GM12878 (cell line): ENCODE measurements around the gene TMCO5A. TPM values are rescaled to one million over a fixed set of nuclear protein-coding genes. Genes with fewer than 3 reads are reported as not detected.

ENCODE experiments used
- ATAC-seq: fragments of 200-7000 bp; cut with Tn5 transposase; 3 replicates; pipeline ENCODE4 v1.9.1; 2020; ENCODE audit warnings: mild to moderate bottlenecking, moderate library complexity
- BruUV-seq: library from RNA; stranded (reverse); fragments of 400-500 nt; replicated peaks from 2 replicates; lab custom pipeline; 2021; lab: Mats Ljungman, UMichigan
- CTCF ChIA-PET: fragments of 300-600 bp; sonication (Branson Sonifier 250); formaldehyde crosslinking; extraction: SDS; loops from one replicate; lab custom pipeline; 2021; ENCODE audit warnings: inconsistent platforms; lab: Yijun Ruan, JAX
- POLR2A ChIA-PET: fragments of 350-600 bp; formaldehyde crosslinking; extraction: SDS; loops from one replicate; lab custom pipeline; 2021; ENCODE audit warnings: inconsistent platforms; lab: Charles Lee
- RAD21 ChIA-PET: fragments of 300-600 bp; sonication (Branson Sonifier 250); formaldehyde crosslinking; loops from one replicate; lab custom pipeline; 2023; ENCODE audit warnings: antibody characterized with exemption; ENCODE audit not compliant: unreplicated experiment; lab: Charles Lee
- SMC1A ChIA-PET: fragments of 300-600 bp; sonication (Branson Sonifier 250); formaldehyde crosslinking; loops from one replicate; lab custom pipeline; 2023; ENCODE audit not compliant: unreplicated experiment, uncharacterized antibody; lab: Charles Lee
- DNase-seq: peaks from one replicate; pipeline ENCODE4 v3.0.0-alpha.2; 2011; ENCODE audit warnings: low read depth, low spot score
- FAIRE-seq: peaks from 3 replicates; lab custom pipeline; 2011; peaks lifted over from hg19 to GRCh38; lab: Jason Lieb, UNC
- H2AFZ ChIP-seq: 2 replicates; pipeline ENCODE4 v1.6.0; 2011; ENCODE audit warnings: low read depth, low read length, control low read depth; ENCODE audit not compliant: control insufficient read depth
- H3K27ac ChIP-seq: 2 replicates; pipeline ENCODE4 v1.5.1; 2011; ENCODE audit warnings: control low read depth; ENCODE audit not compliant: control insufficient read depth, insufficient read depth
- H3K27me3 ChIP-seq, 2 experiments: replicated peaks in 1 of 2; 2 replicates each; pipeline versions ENCODE4 v1.6.0 to v1.6.1; 2011; ENCODE audit warnings: low read length in 1 of 2; ENCODE audit not compliant: control insufficient read depth in 2 of 2, insufficient read depth in 2 of 2
- H3K36me3 ChIP-seq, 2 experiments: 2 replicates each; pipeline ENCODE4 v1.5.1; 2011; ENCODE audit warnings: low read length in 1 of 2; ENCODE audit not compliant: control insufficient read depth in 2 of 2, insufficient read depth in 2 of 2
- H3K4me1 ChIP-seq: 2 replicates; pipeline ENCODE4 v1.6.1; 2011; ENCODE audit warnings: mild to moderate bottlenecking, low read length, moderate library complexity, mixed read lengths; ENCODE audit not compliant: control insufficient read depth, insufficient read depth
- H3K4me2 ChIP-seq: 2 replicates; pipeline ENCODE4 v1.6.0; 2011; ENCODE audit warnings: control low read depth; ENCODE audit not compliant: control insufficient read depth, insufficient read depth
- H3K4me3 ChIP-seq: fragments of 200-600 bp; sonication (generic); 2 replicates; pipeline ENCODE4 v1.5.1; 2016
- H3K79me2 ChIP-seq: 2 replicates; pipeline ENCODE4 v1.6.0; 2011; ENCODE audit warnings: low read length; ENCODE audit not compliant: control insufficient read depth, insufficient read depth
- H3K9ac ChIP-seq: 2 replicates; pipeline ENCODE4 v1.8.0; 2011; ENCODE audit warnings: low read length, control low read depth, mixed read lengths; ENCODE audit not compliant: control insufficient read depth, insufficient read depth
- H3K9me3 ChIP-seq: replicated peaks from 3 replicates; pipeline ENCODE4 v1.5.1; 2011; ENCODE audit warnings: mild to moderate bottlenecking, low read length; ENCODE audit not compliant: control insufficient read depth, insufficient read depth
- H4K20me1 ChIP-seq: 2 replicates; pipeline ENCODE4 v1.6.0; 2011; ENCODE audit not compliant: control insufficient read depth, insufficient read depth
- ATF2 ChIP-seq: IDR thresholded peaks from 2 replicates; pipeline ENCODE4 v1.6.1; 2012; ENCODE audit warnings: low read length, inconsistent platforms
- ATF3 ChIP-seq: IDR thresholded peaks from 2 replicates; pipeline ENCODE4 v1.6.1; 2011; ENCODE audit warnings: low read depth, mild to moderate bottlenecking, low read length, moderate library complexity, borderline replicate concordance; ENCODE audit errors: extremely low read depth
- BCL11A ChIP-seq: IDR thresholded peaks from 2 replicates; pipeline ENCODE4 v1.6.1; 2011; ENCODE audit warnings: low read depth, low read length
- ELK1 ChIP-seq: IDR thresholded peaks from 2 replicates; pipeline ENCODE4 v1.6.1; 2012; ENCODE audit warnings: low read depth, low read length, improper control_type of control experiment
- MAX ChIP-seq: IDR thresholded peaks from 2 replicates; pipeline ENCODE4 v1.6.1; 2012; ENCODE audit warnings: low read depth, low read length, improper control_type of control experiment
- NR2C1 ChIP-seq: fragments of 450-650 bp; IDR thresholded peaks from 2 replicates; pipeline ENCODE4 v1.6.1; 2017; ENCODE audit warnings: antibody characterized with exemption, mild to moderate bottlenecking, moderate library complexity
- PAX5 ChIP-seq: IDR thresholded peaks from 2 replicates; pipeline ENCODE4 v1.6.1; 2011; ENCODE audit warnings: low read depth, low read length, borderline replicate concordance
- RFX5 ChIP-seq: IDR thresholded peaks from 2 replicates; pipeline ENCODE4 v1.6.1; 2011; ENCODE audit warnings: low read depth, low read length, improper control_type of control experiment
- YY1 ChIP-seq: IDR thresholded peaks from 2 replicates; pipeline ENCODE4 v1.6.1; 2011; ENCODE audit warnings: low read depth, mild to moderate bottlenecking, low read length
- ZNF24 ChIP-seq: fragments of 450-650 bp; IDR thresholded peaks from 2 replicates; pipeline ENCODE4 v1.6.1; 2017; ENCODE audit warnings: antibody characterized with exemption, mild to moderate bottlenecking
- ZNF622 ChIP-seq: fragments of 450-650 bp; IDR thresholded peaks from 2 replicates; pipeline ENCODE4 v1.6.1; 2017; ENCODE audit warnings: mild to moderate bottlenecking, inconsistent platforms
- ZSCAN29 ChIP-seq: fragments of 450-650 bp; IDR thresholded peaks from 2 replicates; pipeline ENCODE4 v1.6.1; 2017; ENCODE audit warnings: mild to moderate bottlenecking, moderate library complexity
- ZZZ3 ChIP-seq: IDR thresholded peaks from 2 replicates; pipeline ENCODE4 v1.6.1; 2011; ENCODE audit warnings: low read depth; ENCODE audit not compliant: control insufficient read depth, insufficient read length
- WGBS: methylation state at CpG from one replicate; pipeline ENCODE4 v1.1.6; 2016; ENCODE audit warnings: low lambda C conversion rate; ENCODE audit not compliant: insufficient replicate concordance, insufficient coverage; ENCODE audit errors: missing lambda C conversion rate; 5-methylcytosine and 5-hydroxymethylcytosine counted together
- in situ Hi-C: fragments of 300-500 bp; cut with MboI; formaldehyde crosslinking; loops from 9 replicates; pipeline ENCODE4 v1.14.3; 2018; ENCODE audit warnings: mixed read lengths
- intact Hi-C: fragments of 100-400 bp; cut with micrococcal nuclease; formaldehyde crosslinking; loops from one replicate; pipeline ENCODE4 v1.14.2; 2022; ENCODE audit not compliant: unreplicated experiment
- polyA plus RNA-seq, 11 experiments: library from polyadenylated mRNA; depleted of rRNA in 4 of 11; unstranded in 6 of 11; stranded (reverse) in 5 of 11; fragments of >200 nt; fragmentation: Nextera tagmentation in 4 of 11; fragmentation: Illumina TruSeq in 1 of 11; extraction: Ambion mirVana in 4 of 11; extraction: Trizol in 1 of 11; gene quantifications; 1 replicate in 1 of 11; 2 replicates in 10 of 11; pipeline versions ENCODE4 v1.2.1 to v1.2.3, GENCODE V29; 2011 to 2016; ENCODE audit warnings: inconsistent platforms in 2 of 11, missing spikeins in 2 of 11, low read depth in 1 of 11
- total RNA-seq, 4 experiments: library from RNA; depleted of rRNA in 3 of 4; stranded (reverse); fragments of >200 nt in 3 of 4; fragmentation: Illumina TruSeq in 1 of 4; extraction: Trizol in 1 of 4; gene quantifications; 2 replicates each; pipeline versions ENCODE4 v1.2.1 to v1.2.3, GENCODE V29; 2013 to 2021

Gene TMCO5A
- total and polyA plus RNA-seq, 10 of the 15 experiments (the other 5 are each of a cell fraction or from before 2014, with no cell fraction given), result not detected

GRCh38 chr15:37979671-37980409 lies 45.4 kb downstream of the TMCO5A start:
- POLR2A ChIA-PET, result no interaction called here
- ATAC-seq (no peak), DNase-seq (no peak), FAIRE-seq (no peak)
- Histone ChIP-seq H3K9me3 (no peaks in the 10 kb centered on the region), H3K27ac (no peak overlapping the region), H3K36me3 (no peaks in the 10 kb centered on the region), H3K79me2 (no peaks in the 10 kb centered on the region), H3K27me3 (no peaks in the 10 kb centered on the region), H3K9ac (no peak overlapping the region), H2AFZ (no peak overlapping the region), H3K4me3 (no peak overlapping the region), H4K20me1 (no peaks in the 10 kb centered on the region), H3K4me1 (no peaks in the 10 kb centered on the region), H3K4me2 (no peak overlapping the region)
- CTCF ChIA-PET, result interaction anchor here (1.1 to 1.3 kb wide), 3 partner anchors 15 to 411 kb away, joined by 3 to 4 read pairs (median 4); no protein-coding TSS in a partner anchor
- RAD21 ChIA-PET, result no interaction called here
- 54% methylated on average over 11 of the region's 11 CpGs for whole genome bisulfite sequencing
- TF ChIP-seq ELK1 (no peak), BCL11A (no peak), ZNF24 (no peak), ATF3 (no peak), ZSCAN29 (no peak), ZNF622 (no peak), MAX (no peak), ZZZ3 (no peak), YY1 (no peak), PAX5 (no peak), NR2C1 (no peak), RFX5 (no peak), ATF2 (no peak)
- SMC1A ChIA-PET, result interaction anchor here (0.6 kb wide), 1 partner anchor 473 kb away, joined by 3 read pairs; no protein-coding TSS in a partner anchor
- BruUV-seq, result no TSS peak
- in situ Hi-C loops (no loop called here), intact Hi-C loops (loop anchor here (10.0 kb wide), 1 partner anchor 55 kb away; no protein-coding TSS in a partner anchor)
